Activated T-cell treated with anti-CD3 and anti-CD28 coated beads, Interleukin-2, amount 50 U/mL, for 72 hours (primary cell): ENCODE results near the gene FAM168B. TPM values are rescaled to one million over a fixed set of nuclear protein-coding genes. Genes with fewer than 3 reads are reported as not detected.

Experiments used
- ATAC-seq, 2 donors: fragments of 150-1000 bp; cut with Tn5 transposase; replicated peaks in 1 of 2; 2 replicates each; pipeline ENCODE4 v1.10.0; 2021; ENCODE audit warnings: moderate library complexity in 2 of 2, mild to moderate bottlenecking in 1 of 2
- DNase-seq, 2 donors: peaks; one replicate each; pipeline ENCODE4 v3.0.0; 2021 to 2022; ENCODE audit warnings: mixed read lengths in 1 of 2
- H3K27ac Mint-ChIP-seq: one replicate; pipeline ENCODE4 v1.8.0; 2022; ENCODE audit warnings: mild to moderate bottlenecking, moderate library complexity, mixed read lengths
- H3K27me3 Mint-ChIP-seq: one replicate; pipeline ENCODE4 v1.8.0; 2022; ENCODE audit warnings: low read depth, mixed read lengths
- H3K36me3 Mint-ChIP-seq, 2 donors: one replicate each; pipeline ENCODE4 v1.8.0; 2022; ENCODE audit warnings: mixed read lengths in 2 of 2, mild to moderate bottlenecking in 1 of 2; ENCODE audit not compliant: insufficient read depth in 2 of 2
- H3K4me1 Mint-ChIP-seq: one replicate; pipeline ENCODE4 v1.8.0; 2022; ENCODE audit warnings: low read depth, mixed read lengths
- H3K4me3 Mint-ChIP-seq, 2 donors: one replicate each; pipeline ENCODE4 v1.8.0; 2022; ENCODE audit warnings: mild to moderate bottlenecking in 2 of 2, mixed read lengths in 2 of 2, moderate library complexity in 2 of 2
- H3K9me3 Mint-ChIP-seq, 2 donors: one replicate each; pipeline ENCODE4 v1.8.0; 2022; ENCODE audit warnings: mixed read lengths in 2 of 2
- total RNA-seq, 2 donors: library from RNA; stranded (reverse); gene quantifications; one replicate each; pipeline ENCODE4 v1.2.3, GENCODE V29; 2022

Gene FAM168B
- total RNA-seq, 2 donors from 2014 or later = 89.3 to 108 TPM

DNA sequence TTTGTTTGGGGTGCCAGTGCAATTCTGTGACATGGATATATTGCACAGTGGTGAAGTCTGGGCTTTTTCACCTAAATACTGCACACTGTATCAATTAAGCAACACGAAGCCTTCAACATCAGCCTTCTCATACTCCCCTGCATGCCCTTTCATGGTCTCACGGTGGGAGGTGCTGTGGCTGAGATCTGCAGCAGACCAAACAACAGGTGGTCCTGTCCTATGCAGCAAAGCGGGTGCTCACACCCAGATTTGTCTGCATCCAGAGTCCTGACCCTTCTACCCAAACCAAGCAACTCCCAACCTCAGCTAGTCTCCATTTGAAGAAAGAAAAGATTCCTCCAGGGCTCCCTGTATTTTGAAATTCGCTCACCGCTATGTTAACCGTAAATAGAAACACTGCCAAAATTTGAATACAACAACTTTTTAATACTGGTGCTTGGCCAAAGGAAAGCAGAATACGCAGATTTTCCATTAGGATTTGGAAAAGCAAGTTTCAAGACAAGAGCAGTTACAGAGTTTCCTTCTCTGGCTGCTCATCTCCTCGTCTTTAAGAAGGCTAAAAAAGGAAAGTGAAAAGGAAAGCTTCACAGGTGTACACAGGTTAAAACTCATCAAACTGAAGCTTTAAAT lies 34.9 kb downstream of the FAM168B start:
- H3K9me3 Mint-ChIP-seq = no peaks in the 10 kb centered on the region
- no peak overlapping the region for H3K4me3 Mint-ChIP-seq
- H3K27ac Mint-ChIP-seq = no peak overlapping the region
- peaks cover 0 to 22% of the 10 kb centered on the region in 2 donors for H3K36me3 Mint-ChIP-seq
- no peaks in the 10 kb centered on the region for H3K27me3 Mint-ChIP-seq
- peaks cover 27% of the 10 kb centered on the region for H3K4me1 Mint-ChIP-seq
- DNase-seq (no peak), ATAC-seq (no peak)

DNA sequence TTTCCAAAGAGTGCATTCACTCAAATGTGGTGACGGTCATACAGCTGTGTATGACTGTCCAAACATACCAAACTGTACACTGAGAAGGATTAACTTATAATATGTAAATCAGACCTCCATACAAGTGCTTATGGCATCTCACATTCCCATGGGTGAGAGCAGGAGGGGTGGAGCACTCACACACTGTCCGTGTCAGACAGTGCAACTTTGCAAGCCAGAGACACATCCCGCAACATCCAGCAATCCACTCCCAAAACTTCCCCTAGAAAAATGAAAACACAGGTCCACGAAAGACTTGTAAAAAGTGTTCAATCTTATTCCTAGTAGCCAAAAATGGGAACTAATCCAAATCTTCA lies 36.4 kb downstream of the FAM168B start:
- Mint-ChIP-seq H3K27ac (no peak overlapping the region), H3K36me3 (peaks cover 0 to 27% of the 10 kb centered on the region in 2 donors), H3K27me3 (no peaks in the 10 kb centered on the region), H3K4me3 (no peak overlapping the region), H3K9me3 (no peaks in the 10 kb centered on the region), H3K4me1 (peaks cover 19% of the 10 kb centered on the region)
- ATAC-seq = no peak
- DNase-seq = no peak

DNA sequence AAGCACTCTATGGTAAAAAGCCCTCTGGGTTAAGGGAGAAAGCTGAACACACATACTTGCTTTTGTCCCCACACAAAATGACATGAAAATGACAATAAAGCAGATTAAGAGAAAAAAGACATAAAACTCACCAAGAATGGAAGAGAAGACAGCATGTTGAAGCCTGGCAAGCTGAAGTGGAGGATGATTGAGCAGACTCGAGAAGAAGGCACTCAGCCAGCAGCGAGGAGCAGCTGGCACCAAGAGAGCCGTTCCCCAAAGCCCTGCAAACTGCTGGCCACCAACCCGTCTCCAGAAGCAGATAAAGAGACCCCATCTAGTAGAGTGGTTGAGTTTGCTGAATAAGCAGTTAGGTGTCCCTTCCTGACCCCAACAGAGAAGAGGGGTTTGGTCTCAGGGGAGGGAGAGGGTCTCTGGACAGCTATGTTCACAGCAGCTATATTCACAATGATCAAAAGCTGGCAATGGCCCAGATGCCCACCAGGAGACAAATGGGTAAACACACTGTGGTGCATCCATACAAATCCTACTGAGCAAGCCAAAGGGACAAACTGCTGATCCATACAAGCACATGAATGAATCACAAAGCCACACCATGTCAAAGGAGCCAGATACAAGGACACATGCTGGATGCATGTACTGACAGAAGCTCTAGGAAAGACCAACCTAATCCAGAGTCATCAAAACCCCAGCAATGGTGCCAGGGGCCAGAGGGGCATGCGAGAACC lies 36.9 kb downstream of the FAM168B start:
- H3K27ac Mint-ChIP-seq = no peak overlapping the region
- H3K36me3 Mint-ChIP-seq = peaks cover 0 to 28% of the 10 kb centered on the region in 2 donors

GRCh38 chr2:131055169-131056065 lies 37.8 kb downstream of the FAM168B start:
- Mint-ChIP-seq H3K4me3 (no peak overlapping the region), H3K27me3 (no peaks in the 10 kb centered on the region), H3K27ac (no peak overlapping the region), H3K4me1 (peaks cover 10% of the 10 kb centered on the region), H3K9me3 (no peaks in the 10 kb centered on the region), H3K36me3 (peaks cover 0 to 29% of the 10 kb centered on the region in 2 donors)
- ATAC-seq (no peak), DNase-seq (no peak)

More for the DNA sequence above, 36.9 kb downstream of the FAM168B start:
- H3K9me3 Mint-ChIP-seq = no peaks in the 10 kb centered on the region
- ATAC-seq (no peak), DNase-seq (no peak)
- peaks cover 14% of the 10 kb centered on the region for H3K4me1 Mint-ChIP-seq
- no peaks in the 10 kb centered on the region for H3K27me3 Mint-ChIP-seq
- H3K4me3 Mint-ChIP-seq = no peak overlapping the region

DNA sequence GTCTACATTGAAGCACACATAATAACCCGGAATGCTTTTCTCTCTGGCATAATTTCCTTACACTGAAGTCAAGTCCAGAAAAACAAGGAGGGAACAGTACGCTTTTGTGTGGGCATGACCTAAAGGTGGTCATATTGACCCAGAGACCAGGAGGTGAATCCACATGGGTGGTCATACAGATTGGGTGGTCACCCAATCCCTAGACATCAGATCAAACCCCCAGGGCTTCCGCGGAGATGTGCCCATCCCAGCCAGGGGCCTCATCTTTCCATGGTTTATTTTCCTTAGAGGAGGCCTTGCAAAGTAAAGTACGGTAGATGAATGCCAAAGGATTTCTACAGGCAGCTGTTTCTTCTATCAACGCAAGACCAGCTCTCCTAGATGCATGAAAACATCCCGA lies 38.8 kb downstream of the FAM168B start:
- Mint-ChIP-seq H3K4me3 (no peak overlapping the region), H3K9me3 (no peaks in the 10 kb centered on the region), H3K36me3 (peaks cover 0 to 27% of the 10 kb centered on the region in 2 donors)

GRCh38 chr2:131052741-131053263 lies 40.5 kb downstream of the FAM168B start:
- H3K4me1 Mint-ChIP-seq = no peaks in the 10 kb centered on the region
- DNase-seq = no peak
- ATAC-seq = no peak
- H3K27ac Mint-ChIP-seq = peak overlapping the region; percentile 11
- peaks cover 2 to 20% of the 10 kb centered on the region in 2 donors for H3K36me3 Mint-ChIP-seq
- no peaks in the 10 kb centered on the region for H3K9me3 Mint-ChIP-seq
- no peaks in the 10 kb centered on the region for H3K27me3 Mint-ChIP-seq
- no peak overlapping the region for H3K4me3 Mint-ChIP-seq

More for the DNA sequence above, 38.8 kb downstream of the FAM168B start:
- ATAC-seq (no peak), DNase-seq (no peak)
- Mint-ChIP-seq H3K27me3 (no peaks in the 10 kb centered on the region), H3K4me1 (peaks cover 8% of the 10 kb centered on the region), H3K27ac (no peak overlapping the region)

DNA sequence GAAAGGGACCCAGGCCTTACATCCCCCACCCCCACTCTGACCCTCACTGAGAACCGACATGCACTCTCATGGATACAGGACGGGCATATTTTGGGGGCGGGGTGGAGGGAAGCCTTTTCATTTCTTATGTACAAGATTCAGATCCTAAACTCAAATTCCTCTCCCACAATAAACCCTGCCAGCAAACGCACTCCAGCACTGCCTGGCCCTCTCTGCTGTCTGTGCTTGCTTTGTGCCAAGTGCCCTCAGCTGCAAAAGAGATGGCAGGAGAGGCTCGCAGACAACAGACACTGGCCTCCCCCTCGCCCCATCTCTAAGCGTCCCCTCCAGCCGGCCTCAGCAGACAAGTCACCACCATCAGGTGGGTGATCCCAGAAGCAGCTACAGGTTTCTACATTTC lies 42.4 kb downstream of the FAM168B start:
- Mint-ChIP-seq H3K27me3 (no peaks in the 10 kb centered on the region), H3K4me3 (no peak overlapping the region), H3K36me3 (peaks cover 2 to 15% of the 10 kb centered on the region in 2 donors), H3K9me3 (no peaks in the 10 kb centered on the region), H3K4me1 (no peaks in the 10 kb centered on the region), H3K27ac (no peak overlapping the region)
- DNase-seq (no peak), ATAC-seq (no peak)

DNA sequence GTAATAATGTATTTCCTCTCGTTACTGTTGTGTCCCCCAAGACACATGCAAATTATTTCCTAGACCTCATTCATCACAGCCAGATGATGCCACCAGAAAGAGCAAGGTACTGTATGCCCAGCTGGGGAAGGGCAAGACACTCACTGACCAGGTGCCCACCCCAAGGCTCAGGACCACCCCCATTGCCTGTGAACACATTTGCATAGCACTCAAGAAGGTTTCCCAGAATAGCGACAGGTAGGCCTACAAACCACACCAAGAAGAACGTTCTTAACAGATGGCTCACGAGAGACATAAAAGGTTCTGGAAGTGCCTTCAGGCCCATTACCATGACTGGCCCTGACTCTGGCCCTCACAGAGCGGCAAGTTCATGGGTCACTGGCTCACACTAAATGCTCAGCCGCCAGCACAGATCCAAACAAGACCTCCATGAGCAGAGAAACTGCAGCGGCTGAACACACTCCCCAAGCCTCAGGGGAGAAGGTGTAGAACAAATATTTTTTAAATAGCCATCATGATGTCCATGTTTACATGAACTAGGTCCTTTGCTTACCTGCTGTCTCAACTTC lies 44.0 kb downstream of the FAM168B start:
- H3K4me3 Mint-ChIP-seq = no peak overlapping the region
- H3K27ac Mint-ChIP-seq = no peak overlapping the region
- H3K4me1 Mint-ChIP-seq = no peaks in the 10 kb centered on the region
- peaks cover 2 to 11% of the 10 kb centered on the region in 2 donors for H3K36me3 Mint-ChIP-seq
- H3K27me3 Mint-ChIP-seq = no peaks in the 10 kb centered on the region
- H3K9me3 Mint-ChIP-seq = no peaks in the 10 kb centered on the region
- ATAC-seq (no peak), DNase-seq (no peak)

DNA sequence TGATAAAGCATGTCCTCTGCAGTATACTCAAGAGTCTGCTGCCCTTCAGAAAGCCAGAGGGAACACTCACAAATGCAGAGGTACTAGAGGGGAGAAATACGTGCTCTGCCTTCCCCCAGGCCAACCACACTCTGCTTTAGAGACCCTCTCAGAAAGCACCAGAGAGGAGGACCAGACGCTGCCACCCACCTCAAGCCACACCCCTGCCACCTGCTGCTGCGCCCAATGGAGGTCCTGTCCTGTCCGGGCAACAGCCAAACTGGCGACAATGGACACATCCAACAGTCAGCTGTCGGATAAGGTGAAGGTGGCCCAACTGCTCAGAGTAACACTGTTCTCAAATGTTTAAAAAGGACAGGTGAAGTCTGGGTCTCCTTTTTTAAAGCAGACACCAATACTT lies 44.6 kb downstream of the FAM168B start:
- DNase-seq = no peak
- Mint-ChIP-seq H3K4me1 (no peaks in the 10 kb centered on the region), H3K27ac (no peak overlapping the region), H3K9me3 (no peaks in the 10 kb centered on the region), H3K27me3 (no peaks in the 10 kb centered on the region), H3K4me3 (no peak overlapping the region), H3K36me3 (peaks cover 2 to 9% of the 10 kb centered on the region in 2 donors)
- no peak for ATAC-seq

- ATAC-seq = no peak
- H3K27me3 Mint-ChIP-seq = no peaks in the 10 kb centered on the region
- H3K36me3 Mint-ChIP-seq = peaks cover 2 to 9% of the 10 kb centered on the region in 2 donors
- no peak for DNase-seq
- H3K9me3 Mint-ChIP-seq = no peaks in the 10 kb centered on the region
- H3K4me3 Mint-ChIP-seq = no peak overlapping the region
- H3K27ac Mint-ChIP-seq = peak overlapping the region; percentile 64
- H3K4me1 Mint-ChIP-seq = no peaks in the 10 kb centered on the region
Observed at GRCh38 chr2:131047920-131048560, 45.2 kb downstream of the FAM168B start.

DNA sequence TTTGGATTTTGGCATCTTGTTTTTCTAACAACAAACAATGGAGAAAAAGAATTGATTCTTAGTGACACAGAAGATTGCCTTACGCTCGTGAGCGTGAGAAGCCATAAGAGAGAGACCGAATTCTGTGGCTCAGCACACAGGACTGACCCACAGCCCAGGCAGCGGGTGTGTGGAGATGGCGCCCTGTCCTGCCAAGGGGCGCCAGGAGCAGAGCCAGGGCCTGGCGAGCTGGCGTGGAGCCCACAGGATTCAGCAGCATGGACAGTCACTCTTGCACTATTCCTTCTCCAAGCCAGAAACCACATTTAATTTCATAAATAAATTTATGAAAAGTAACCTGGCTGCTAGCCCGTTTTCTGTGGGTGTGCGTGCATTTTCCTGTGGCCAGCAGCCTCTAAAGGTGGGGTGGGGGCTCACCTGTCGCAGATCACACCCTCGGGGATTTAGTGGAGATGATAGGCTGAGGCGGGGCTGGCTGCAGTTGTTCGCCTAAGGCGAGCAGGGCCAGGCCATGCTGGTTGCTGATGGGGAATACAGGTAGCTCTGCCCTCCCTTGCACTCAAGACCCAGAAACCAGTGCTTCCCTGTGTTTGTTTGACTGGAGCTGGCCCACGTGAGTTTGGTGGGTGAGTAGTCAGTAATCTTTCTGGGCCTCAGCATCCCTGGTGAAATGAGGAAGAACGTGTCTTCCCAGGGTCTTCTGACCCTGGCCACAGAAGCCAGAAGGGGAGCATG lies 46.2 kb downstream of the FAM168B start:
- H3K27me3 Mint-ChIP-seq = no peaks in the 10 kb centered on the region
- no peak for DNase-seq
- no peak overlapping the region for H3K27ac Mint-ChIP-seq
- peaks cover 5% of the 10 kb centered on the region for H3K4me1 Mint-ChIP-seq
- H3K9me3 Mint-ChIP-seq = no peaks in the 10 kb centered on the region
- no peak overlapping the region for H3K4me3 Mint-ChIP-seq
- ATAC-seq = no peak
- H3K36me3 Mint-ChIP-seq = peaks cover 2 to 6% of the 10 kb centered on the region in 2 donors
